Sigmoid colon (tissue), 3 donors: ENCODE data around the gene SLC25A36.

ENCODE experiments used
- CTCF ChIP-seq, 4 experiments: fragments of 450-650 bp in 3 of 4; fragments of 200-600 bp in 1 of 4; IDR thresholded peaks; one replicate each; pipeline ENCODE4 v1.5.1; 2016 to 2019; ENCODE audit warnings: antibody characterized with exemption in 4 of 4, mild to moderate bottlenecking in 3 of 4, moderate library complexity in 2 of 4
- POLR2A ChIP-seq, 2 donors: fragments of 450-650 bp; IDR thresholded peaks; one replicate each; pipeline ENCODE4 v1.6.1; 2016; ENCODE audit warnings: antibody characterized with exemption in 2 of 2, mild to moderate bottlenecking in 2 of 2, moderate library complexity in 2 of 2

GRCh38 chr3:140927279-140928069 is 14.2 kb upstream of the SLC25A36 start:
- TF ChIP-seq CTCF (IDR thresholded peaks at IDR 0.05), result no peak
- TF ChIP-seq POLR2A (IDR thresholded peaks at IDR 0.05), result no peak
